K562 (cell line): ENCODE measurements around the gene IL17RA. TPM values are rescaled to one million over a fixed set of nuclear protein-coding genes. Genes with fewer than 3 reads are reported as not detected.

Experiments used
- ATAC-seq: fragments of 200-7000 bp; cut with Tn5 transposase; 3 replicates; pipeline ENCODE4 v1.9.1; 2020; ENCODE audit warnings: moderate library complexity
- BruUV-seq: library from RNA; stranded (reverse); fragments of 400-500 nt; replicated peaks from 2 replicates; lab custom pipeline; 2021; lab: Mats Ljungman, UMichigan
- CTCF ChIA-PET: fragments of 300-600 bp; formaldehyde crosslinking; extraction: SDS; loops from one replicate; lab custom pipeline; 2021; ENCODE audit warnings: low intra/inter-chr PET ratio; lab: Yijun Ruan, JAX
- POLR2A ChIA-PET: fragments of 300-600, 350-650 bp; sonication (Branson Sonifier 250); formaldehyde crosslinking; extraction: SDS; loops from one replicate; lab custom pipeline; 2021; ENCODE audit warnings: antibody characterized with exemption, inconsistent platforms; lab: Yijun Ruan, JAX
- DNase-seq, 4 experiments: peaks; one replicate each; pipeline versions ENCODE4 v3.0.0 to v3.0.0-alpha.2; 2011 to 2018; ENCODE audit warnings: low spot score in 3 of 4, mixed read lengths in 3 of 4; ENCODE audit errors: extremely low read depth in 1 of 4
- FAIRE-seq: peaks from 2 replicates; lab custom pipeline; 2011; peaks lifted over from hg19 to GRCh38; lab: Jason Lieb, UNC
- H2AFZ ChIP-seq: 2 replicates; pipeline ENCODE4 v1.6.0; 2011; ENCODE audit warnings: low read depth, low read length, control low read depth, inconsistent platforms
- H3K27ac ChIP-seq: fragments of 200-600 bp; 3 replicates; pipeline ENCODE4 v1.8.0; 2011; ENCODE audit warnings: low read depth, mild to moderate bottlenecking, control low read depth, inconsistent platforms, low read length, moderate library complexity, mixed read lengths; ENCODE audit errors: extremely low read depth
- H3K27me3 ChIP-seq, 2 experiments: fragments of 300-600 bp in 1 of 2; 2 replicates in 1 of 2; 3 replicates in 1 of 2; pipeline versions ENCODE4 v1.6.0 to v1.8.0; 2011; ENCODE audit warnings: inconsistent platforms in 2 of 2, low read length in 2 of 2, mild to moderate bottlenecking in 1 of 2, mixed read lengths in 1 of 2, moderate library complexity in 1 of 2; ENCODE audit not compliant: control insufficient read depth in 2 of 2, insufficient read depth in 2 of 2
- H3K36me3 ChIP-seq: fragments of 300-600 bp; 3 replicates; pipeline ENCODE4 v1.8.0; 2011; ENCODE audit warnings: mild to moderate bottlenecking, low read length, inconsistent platforms; ENCODE audit not compliant: control insufficient read depth, insufficient read depth
- H3K4me1 ChIP-seq, 2 experiments: fragments of 200-600 bp in 1 of 2; replicated peaks in 1 of 2; 2 replicates in 1 of 2; 3 replicates in 1 of 2; pipeline versions ENCODE4 v1.5.1 to v1.8.0; 2011; ENCODE audit warnings: inconsistent platforms in 2 of 2, low read length in 2 of 2, mild to moderate bottlenecking in 1 of 2, mixed read lengths in 1 of 2, moderate library complexity in 1 of 2; ENCODE audit not compliant: control insufficient read depth in 2 of 2, insufficient read depth in 2 of 2
- H3K4me2 ChIP-seq: 2 replicates; pipeline ENCODE4 v1.6.1; 2011; ENCODE audit warnings: low read length, control low read depth, inconsistent platforms, mixed read lengths; ENCODE audit not compliant: insufficient read depth
- H3K4me3 ChIP-seq: fragments of 200-600 bp; sonication (generic), shearing (Covaris generic); 2 replicates; pipeline ENCODE4 v1.5.1; 2016; ENCODE audit warnings: control low read depth, inconsistent platforms
- H3K79me2 ChIP-seq: fragments of 200-600 bp; 3 replicates; pipeline ENCODE4 v1.8.0; 2011; ENCODE audit warnings: low read length, inconsistent platforms; ENCODE audit not compliant: control insufficient read depth, insufficient read depth
- H3K9ac ChIP-seq, 2 experiments: 2 replicates each; pipeline versions ENCODE4 v1.6.0 to v1.6.1; 2011; ENCODE audit warnings: low read depth in 2 of 2, low read length in 2 of 2, control low read depth in 1 of 2, inconsistent platforms in 1 of 2, mild to moderate bottlenecking in 1 of 2, mixed read lengths in 1 of 2; ENCODE audit not compliant: insufficient read depth in 1 of 2
- H3K9me1 ChIP-seq: one replicate; pipeline ENCODE4 v1.6.0; 2011; ENCODE audit warnings: inconsistent platforms, mild to moderate bottlenecking, low read length, moderate library complexity; ENCODE audit not compliant: control insufficient read depth, insufficient read depth
- H3K9me3 ChIP-seq: replicated peaks from 2 replicates; pipeline ENCODE4 v1.5.1; 2011; ENCODE audit warnings: low read depth, low read length, inconsistent platforms; ENCODE audit not compliant: control insufficient read depth, insufficient read depth
- H4K20me1 ChIP-seq: replicated peaks from 2 replicates; pipeline ENCODE4 v1.6.1; 2011; ENCODE audit warnings: low read length, inconsistent platforms, mixed read lengths; ENCODE audit not compliant: control insufficient read depth, insufficient read depth
- GTF2F1 ChIP-seq: IDR thresholded peaks from 2 replicates; pipeline ENCODE4 v1.6.1; 2011; ENCODE audit warnings: low read depth, low read length, improper control_type of control experiment
- NR4A1 ChIP-seq, 2 experiments: fragments of 250-450 bp in 1 of 2; fragments of 450-650 bp in 1 of 2; sonication (Bioruptor Pico) in 1 of 2; IDR thresholded peaks; 2 replicates each; pipeline versions ENCODE4 v1.4.0 to v1.6.1; 2016 to 2020; ENCODE audit warnings: mild to moderate bottlenecking in 2 of 2, missing compliant biosample characterization in 1 of 2, missing genetic modification characterization in 1 of 2, moderate library complexity in 1 of 2
- ZBTB17 ChIP-seq: fragments of 450-650 bp; formaldehyde crosslinking; IDR thresholded peaks from 2 replicates; pipeline ENCODE4 v1.4.0; 2020; ENCODE audit warnings: mild to moderate bottlenecking
- ZNF134 ChIP-seq: fragments of 250-450 bp; sonication (Bioruptor Pico); conservative IDR thresholded peaks from 2 replicates; pipeline ENCODE4 v1.4.0; 2020
- WGBS: fragments of 100-300 bp; shearing (Covaris generic); methylation state at CpG from one replicate; pipeline ENCODE4 v1.1.6; 2016; ENCODE audit warnings: low coverage, mixed read lengths; ENCODE audit not compliant: insufficient coverage; ENCODE audit errors: missing lambda C conversion rate; 5-methylcytosine and 5-hydroxymethylcytosine counted together
- in situ Hi-C: fragments of 300-500 bp; cut with MboI; formaldehyde crosslinking; loops from 4 replicates; pipeline ENCODE4 v1.15.0; 2018; ENCODE audit warnings: inconsistent platforms, mixed read lengths
- intact Hi-C: fragments of 100-400 bp; cut with micrococcal nuclease; formaldehyde crosslinking; loops from 2 replicates; pipeline ENCODE4 v1.14.2; 2022
- polyA plus RNA-seq, 8 experiments: library from polyadenylated mRNA; depleted of rRNA in 4 of 8; stranded (reverse) in 5 of 8; unstranded in 3 of 8; fragments of >200 nt; fragmentation: Nextera tagmentation in 2 of 8; fragmentation: Illumina TruSeq in 1 of 8; extraction: Ambion mirVana in 2 of 8; extraction: Trizol in 1 of 8; gene quantifications; 2 replicates each; pipeline versions ENCODE4 v1.2.1 to v1.2.3, GENCODE V29; 2011 to 2014; ENCODE audit warnings: inconsistent platforms in 1 of 8, missing spikeins in 1 of 8
- total RNA-seq, 7 experiments: library from RNA; depleted of rRNA in 6 of 7; stranded (reverse); fragments of >200 nt in 6 of 7; fragmentation: Illumina TruSeq in 2 of 7; extraction: Trizol in 2 of 7; gene quantifications; 2 replicates each; pipeline versions ENCODE4 v1.2.1 to v1.2.3, GENCODE V29; 2011 to 2021; ENCODE audit warnings: low replicate concordance in 1 of 7
- TF ChIP-seq, protein P1 (sequence below): fragments of 450-650 bp; IDR thresholded peaks from 2 replicates; pipeline ENCODE4 v1.6.1; 2017; ENCODE audit warnings: antibody characterized with exemption

The IL17RA gene
- total and polyA plus RNA-seq, 9 of the 15 experiments (the other 6 are each of a cell fraction or from before 2014, with no cell fraction given) = 0.17 to 11.8 (median 3.7) TPM

DNA sequence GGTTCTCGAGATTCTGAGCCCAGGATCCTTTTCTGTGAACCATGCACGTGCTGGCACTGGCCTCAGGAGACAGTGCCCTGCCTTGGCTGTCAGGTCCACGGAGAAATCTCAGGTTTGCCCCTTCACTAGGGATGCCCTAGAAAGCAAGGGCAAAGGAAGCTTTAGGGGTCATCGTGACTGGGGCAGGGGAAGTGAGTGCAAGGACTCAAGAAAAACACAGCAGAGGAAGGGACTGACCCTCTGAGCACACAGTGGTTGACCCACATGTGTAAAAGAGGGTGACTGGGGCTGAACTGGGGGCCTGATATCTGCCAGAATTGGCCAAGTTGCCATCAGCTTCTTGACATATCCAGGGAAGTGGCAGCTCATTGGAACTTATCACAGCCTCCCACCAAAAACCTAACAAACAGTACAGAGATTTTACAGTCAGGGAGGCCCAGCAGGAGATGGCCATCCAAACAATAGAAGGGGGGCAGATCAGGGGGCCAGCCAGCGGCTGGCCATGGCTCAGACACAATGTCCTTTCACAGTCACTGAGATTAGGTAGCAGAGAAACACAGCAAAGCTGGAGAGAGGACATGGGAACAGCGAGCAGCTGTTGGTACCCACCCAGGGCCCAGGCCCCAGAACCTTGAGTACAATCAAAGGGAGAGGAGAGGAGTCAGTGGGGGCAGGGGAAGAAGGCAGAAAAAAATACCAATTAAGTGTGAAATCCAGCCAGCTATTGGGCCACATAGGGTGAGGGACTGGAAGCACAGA is 32.0 kb downstream of the IL17RA start:
- DNase-seq (no peak), FAIRE-seq (no peak), ATAC-seq (no peak)
- Histone ChIP-seq H3K4me2 (no peak overlapping the region), H3K4me3 (no peak overlapping the region), H3K27ac (no peak overlapping the region), H3K27me3 (peaks cover 30 to 71% of the 10 kb centered on the region in 2 experiments), H3K9me3 (no peaks in the 10 kb centered on the region), H3K9ac (no peak overlapping the region), H3K36me3 (no peaks in the 10 kb centered on the region), H4K20me1 (peaks cover 12% of the 10 kb centered on the region), H3K79me2 (no peaks in the 10 kb centered on the region), H3K9me1 (no peaks in the 10 kb centered on the region), H2AFZ (no peak overlapping the region), H3K4me1 (peaks cover 0 to 25% of the 10 kb centered on the region in 2 experiments; a peak in 2 of 5 replicates)
- TF ChIP-seq GTF2F1 (no peak), ZNF134 (no peak), NR4A1 (CRISPR knock-in tag; IDR thresholded peaks at IDR 0.05) (no peak), NR4A1 (tag; IDR thresholded peaks at IDR 0.05) (no peak), ZBTB17 (CRISPR knock-in tag) (no peak)
- TF ChIP-seq, protein P1, sequence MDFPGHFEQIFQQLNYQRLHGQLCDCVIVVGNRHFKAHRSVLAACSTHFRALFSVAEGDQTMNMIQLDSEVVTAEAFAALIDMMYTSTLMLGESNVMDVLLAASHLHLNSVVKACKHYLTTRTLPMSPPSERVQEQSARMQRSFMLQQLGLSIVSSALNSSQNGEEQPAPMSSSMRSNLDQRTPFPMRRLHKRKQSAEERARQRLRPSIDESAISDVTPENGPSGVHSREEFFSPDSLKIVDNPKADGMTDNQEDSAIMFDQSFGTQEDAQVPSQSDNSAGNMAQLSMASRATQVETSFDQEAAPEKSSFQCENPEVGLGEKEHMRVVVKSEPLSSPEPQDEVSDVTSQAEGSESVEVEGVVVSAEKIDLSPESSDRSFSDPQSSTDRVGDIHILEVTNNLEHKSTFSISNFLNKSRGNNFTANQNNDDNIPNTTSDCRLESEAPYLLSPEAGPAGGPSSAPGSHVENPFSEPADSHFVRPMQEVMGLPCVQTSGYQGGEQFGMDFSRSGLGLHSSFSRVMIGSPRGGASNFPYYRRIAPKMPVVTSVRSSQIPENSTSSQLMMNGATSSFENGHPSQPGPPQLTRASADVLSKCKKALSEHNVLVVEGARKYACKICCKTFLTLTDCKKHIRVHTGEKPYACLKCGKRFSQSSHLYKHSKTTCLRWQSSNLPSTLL = no peak
- BruUV-seq = no TSS peak
- WGBS = under 1% methylated on average over 6 of the region's 6 CpGs
- ChIA-PET POLR2A (interaction anchor here (0.7 to 1.0 kb wide), 2 partner anchors 11 to 19 kb away, joined by 3 to 4 read pairs; no protein-coding TSS in a partner anchor), CTCF (no interaction called here)
- intact Hi-C loops (loop anchor here (5.0 kb wide), 1 partner anchor 386 kb away; no protein-coding TSS in a partner anchor), in situ Hi-C loops (no loop called here)
